Measurements from ENCODE around the gene GPR32.

GPR32 gene

DNA sequence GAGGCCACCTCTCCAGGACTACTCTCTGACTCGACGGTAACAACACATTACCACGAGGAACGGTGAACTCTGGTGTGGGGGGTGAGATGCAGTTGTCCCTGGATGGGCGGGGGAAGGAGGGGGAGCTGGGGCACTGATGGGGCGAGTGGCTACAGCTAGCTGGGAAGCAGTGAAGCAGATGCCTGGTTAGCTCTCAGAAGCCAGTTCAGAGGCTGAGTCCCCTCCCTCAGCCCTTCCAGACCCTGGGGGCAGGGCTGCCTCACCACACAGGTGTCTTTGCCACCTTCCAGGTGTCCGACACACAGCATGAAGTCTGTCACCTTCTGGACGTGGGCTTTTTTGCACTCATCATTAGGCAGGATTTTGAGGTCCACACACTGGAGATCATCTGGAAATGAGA lies 49.4 kb downstream of the GPR32 start:
- DNase-seq: no peak
- in situ Hi-C loops (cut with HindIII; ENCODE audit: low pct_ligation_motif_present, low pct_unique_long_range_greater_than_20kb, low sequenced_read_pairs): no loop called here

DNA sequence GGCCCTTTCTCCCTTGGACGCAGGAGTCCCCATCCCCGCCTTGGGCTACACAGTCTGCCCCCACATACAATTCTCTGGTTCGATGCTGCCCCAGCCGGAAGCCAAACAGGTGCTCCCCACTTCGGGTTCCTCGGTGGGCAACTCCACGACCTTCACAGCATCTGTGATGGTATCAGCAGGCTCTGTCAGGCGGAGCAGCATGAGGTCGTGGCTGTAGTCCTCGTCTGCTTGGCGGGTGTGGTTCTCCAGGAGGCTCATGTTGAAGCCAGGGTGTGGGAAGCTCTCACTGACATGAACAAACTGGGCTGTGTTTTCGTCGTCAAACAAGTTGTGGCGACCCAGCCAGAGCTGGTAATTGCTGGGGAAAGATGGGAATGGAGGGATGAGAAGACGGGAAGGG lies 49.8 kb downstream of the GPR32 start:
- no peak for DNase-seq
- in situ Hi-C loops (cut with HindIII; ENCODE audit: low pct_ligation_motif_present, low pct_unique_long_range_greater_than_20kb, low sequenced_read_pairs): no loop called here

DNA sequence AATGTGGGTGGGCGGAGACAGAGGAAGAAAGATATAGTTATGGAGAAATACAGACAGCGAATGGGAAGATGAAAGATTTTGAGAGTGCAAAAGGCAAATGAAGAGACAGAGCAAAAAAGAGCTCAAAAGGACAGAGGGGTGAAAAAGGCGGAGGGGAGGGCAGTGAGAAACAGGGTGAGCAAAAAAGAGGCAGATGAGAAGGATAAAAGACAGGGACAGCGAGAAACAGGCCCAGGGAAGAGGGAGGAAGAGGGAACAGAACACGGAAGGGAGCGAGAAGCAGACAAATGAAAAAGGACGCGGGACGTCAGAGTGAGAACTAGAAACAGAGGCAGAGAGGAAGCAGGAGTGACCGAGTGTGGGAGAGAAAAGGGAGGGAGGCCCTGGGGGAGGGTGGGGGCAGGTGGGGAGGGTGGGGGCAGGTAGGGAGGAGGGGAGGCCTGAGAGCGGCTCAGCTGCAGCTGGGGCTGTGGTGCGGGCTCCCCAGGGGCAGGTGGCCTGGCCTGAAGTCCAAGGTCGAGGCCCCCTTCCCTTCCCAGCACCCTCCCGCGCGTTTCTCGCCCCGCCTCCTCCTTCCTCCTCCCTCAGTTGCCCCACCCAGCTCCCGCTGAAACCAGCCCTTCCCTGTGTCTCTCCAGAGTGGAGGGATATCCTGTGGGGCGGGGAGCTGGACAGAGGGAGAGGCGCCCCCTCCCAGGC lies 50.4 kb downstream of the GPR32 start:
- no peak for DNase-seq
- in situ Hi-C loops (cut with HindIII; ENCODE audit: low pct_ligation_motif_present, low pct_unique_long_range_greater_than_20kb, low sequenced_read_pairs): no loop called here

DNA sequence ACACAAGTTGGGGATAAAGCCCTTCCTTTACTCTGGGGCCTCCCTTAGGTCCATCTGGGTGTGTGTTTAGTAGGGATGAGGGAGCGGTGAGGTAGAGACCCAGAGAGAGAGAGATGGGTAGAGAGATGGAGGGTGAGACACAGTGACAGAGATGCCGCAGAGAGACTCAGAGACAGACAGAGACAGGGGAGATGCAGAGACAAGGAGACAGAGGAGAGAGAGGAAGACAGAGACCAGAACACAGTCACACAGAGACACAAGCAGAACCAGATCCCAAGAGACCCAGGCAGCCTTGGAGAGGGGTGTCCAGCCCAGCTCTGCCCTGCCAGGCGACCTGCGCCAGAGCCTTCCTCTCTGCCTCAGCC lies 51.0 kb downstream of the GPR32 start:
- DNase-seq: no peak
- in situ Hi-C loops (cut with HindIII; ENCODE audit: low pct_ligation_motif_present, low pct_unique_long_range_greater_than_20kb, low sequenced_read_pairs): no loop called here

All from ACHN (cell line).